Activated CD4-positive, alpha-beta T cell treated with anti-CD3 and anti-CD28 coated beads for 36 hours (primary cell): ENCODE results near the gene SPC25. TPM values are rescaled to one million over a fixed set of nuclear protein-coding genes. Genes with fewer than 3 reads are reported as not detected.
"Not testable (repeated sequence)": the region's sequence is repeated elsewhere in the genome, so short reads cannot be mapped to it uniquely, and the experiment has no call there.

Experiments
- ATAC-seq: fragments of 200-7000 bp; cut with Tn5 transposase; one replicate; pipeline ENCODE4 v1.10.0; 2021; ENCODE audit warnings: mild to moderate bottlenecking, moderate library complexity
- CTCF ChIA-PET: fragments of 350-600 bp; sonication (Branson Sonifier 250); formaldehyde crosslinking; loops from one replicate; lab custom pipeline; 2021; ENCODE audit warnings: antibody characterized with exemption; lab: Charles Lee
- POLR2A ChIA-PET: fragments of 350-600 bp; sonication (Branson Sonifier 250); formaldehyde crosslinking; loops from one replicate; lab custom pipeline; 2021; ENCODE audit warnings: antibody characterized with exemption, inconsistent platforms; lab: Charles Lee
- DNase-seq: peaks from one replicate; pipeline ENCODE4 v3.0.0-alpha.2; 2020
- H3K27ac Mint-ChIP-seq: one replicate; pipeline ENCODE4 v1.8.0; 2021; ENCODE audit warnings: mixed read lengths
- H3K27me3 Mint-ChIP-seq: one replicate; pipeline ENCODE4 v1.8.0; 2021; ENCODE audit warnings: mixed read lengths
- H3K36me3 Mint-ChIP-seq: one replicate; pipeline ENCODE4 v1.8.0; 2021; ENCODE audit warnings: low read depth, mixed read lengths
- H3K4me1 Mint-ChIP-seq: one replicate; pipeline ENCODE4 v1.8.0; 2021; ENCODE audit warnings: mixed read lengths
- H3K4me3 Mint-ChIP-seq: one replicate; pipeline ENCODE4 v1.8.0; 2021; ENCODE audit warnings: mild to moderate bottlenecking, moderate library complexity, mixed read lengths
- H3K9me3 Mint-ChIP-seq: one replicate; pipeline ENCODE4 v1.8.0; 2021; ENCODE audit warnings: low read depth, mixed read lengths
- intact Hi-C, 2 experiments: fragments of 100-400 bp; cut with DNase I in 1 of 2; cut with micrococcal nuclease in 1 of 2; formaldehyde crosslinking; loops; one replicate each; pipeline versions ENCODE4 v1.14.2 to v1.15.1; 2022 to 2024; cut with DNase I, micrococcal nuclease
- total RNA-seq, 2 experiments: library from RNA; stranded (reverse); gene quantifications; one replicate each; pipeline ENCODE4 v1.2.3, GENCODE V29; 2021

SPC25 gene
- total RNA-seq, 2 experiments from 2014 or later: 33.7 to 38.4 TPM

GRCh38 chr2:168897449-168897848 lies 7.2 kb upstream of the SPC25 start:
- H3K27me3 Mint-ChIP-seq: no peaks in the 10 kb centered on the region
- no peak for ATAC-seq
- H3K4me1 Mint-ChIP-seq: no peaks in the 10 kb centered on the region
- H3K9me3 Mint-ChIP-seq: no peaks in the 10 kb centered on the region
- CTCF ChIA-PET: interaction anchor here (1.4 kb wide), 1 partner anchor 9 kb away, joined by 3 read pairs; no protein-coding TSS in a partner anchor
- H3K27ac Mint-ChIP-seq: no peak overlapping the region
- intact Hi-C loops: no loop called here
- POLR2A ChIA-PET: no interaction called here
- no peak overlapping the region for H3K4me3 Mint-ChIP-seq
- H3K36me3 Mint-ChIP-seq: no peaks in the 10 kb centered on the region
- DNase-seq: no peak

DNA sequence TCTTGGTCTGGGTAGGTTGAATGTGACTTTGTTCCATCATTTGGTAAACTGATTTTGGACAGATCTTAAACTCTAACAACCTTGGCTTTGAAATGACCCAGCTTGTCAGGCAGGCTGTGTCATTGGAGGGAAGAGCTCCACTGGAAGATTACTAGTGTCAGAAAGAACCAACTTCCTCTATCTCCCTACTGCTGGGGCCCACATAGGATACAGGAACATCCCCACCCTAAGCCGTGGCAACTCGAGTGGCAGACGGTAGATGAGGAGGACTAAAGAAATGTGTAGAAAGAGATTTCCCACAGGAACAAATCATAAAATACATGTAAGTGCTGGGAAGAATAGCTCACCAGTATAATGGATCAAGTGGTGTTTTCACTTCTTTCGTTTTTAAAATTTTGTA lies 6.6 kb upstream of the SPC25 start:
- H3K27ac Mint-ChIP-seq: no peak overlapping the region
- H3K27me3 Mint-ChIP-seq: no peaks in the 10 kb centered on the region
- CTCF ChIA-PET: interaction anchor here (1.4 kb wide), 1 partner anchor 10 kb away, joined by 3 read pairs; no protein-coding TSS in a partner anchor
- no peak for DNase-seq
- no peaks in the 10 kb centered on the region for H3K36me3 Mint-ChIP-seq
- ATAC-seq: no peak
- H3K9me3 Mint-ChIP-seq: no peaks in the 10 kb centered on the region
- intact Hi-C loops: no loop called here
- POLR2A ChIA-PET: no interaction called here
- no peak overlapping the region for H3K4me3 Mint-ChIP-seq
- no peaks in the 10 kb centered on the region for H3K4me1 Mint-ChIP-seq

DNA sequence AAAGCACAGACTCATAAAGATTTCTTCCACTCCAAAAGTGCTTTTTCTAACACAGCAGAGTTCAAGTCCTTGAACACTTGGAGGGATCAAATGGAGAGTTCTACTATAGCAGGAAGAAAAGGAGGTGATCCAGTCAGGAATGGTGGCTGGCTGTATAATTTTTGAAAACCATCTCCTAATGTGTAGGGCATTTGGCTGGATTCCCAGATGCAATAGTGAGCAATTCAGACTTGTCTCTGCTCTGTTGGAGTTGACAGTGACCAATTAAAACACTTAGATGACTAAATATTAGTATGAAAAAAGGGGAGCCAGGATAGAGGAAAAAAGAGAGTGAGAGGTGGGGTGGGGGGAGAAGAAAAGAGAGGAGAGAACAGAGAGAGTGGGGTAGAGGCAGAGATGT lies 5.5 kb upstream of the SPC25 start:
- CTCF ChIA-PET: no interaction called here
- H3K36me3 Mint-ChIP-seq: no peaks in the 10 kb centered on the region
- no peaks in the 10 kb centered on the region for H3K9me3 Mint-ChIP-seq
- no peaks in the 10 kb centered on the region for H3K27me3 Mint-ChIP-seq
- intact Hi-C loops: no loop called here
- no peak overlapping the region for H3K27ac Mint-ChIP-seq
- DNase-seq (no peak), ATAC-seq (no peak)
- H3K4me1 Mint-ChIP-seq: peaks cover 1% of the 10 kb centered on the region
- H3K4me3 Mint-ChIP-seq: no peak overlapping the region
- POLR2A ChIA-PET: no interaction called here

DNA sequence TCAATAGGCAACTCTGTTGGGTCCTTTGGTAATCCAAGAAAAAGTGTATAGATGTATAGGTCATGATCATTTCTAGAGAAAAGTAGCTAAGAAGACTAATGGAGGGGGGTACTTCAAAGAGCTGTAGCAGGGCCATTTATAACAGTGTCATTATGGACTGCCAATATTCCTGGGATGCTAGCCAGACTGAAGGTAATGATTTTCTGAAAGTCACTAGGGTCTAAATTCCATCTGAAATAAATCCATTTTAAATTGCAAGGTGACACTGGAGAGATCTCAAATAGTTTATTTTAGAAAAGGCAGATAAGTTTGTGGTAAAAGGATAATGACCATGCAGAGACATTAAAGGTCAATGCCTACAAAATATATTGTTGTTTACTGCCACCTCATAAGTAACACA lies 4.5 kb upstream of the SPC25 start:
- ChIA-PET POLR2A (no interaction called here), CTCF (interaction anchor here (0.7 kb wide), 1 partner anchor 202 kb away, joined by 3 read pairs; no protein-coding TSS in a partner anchor)
- H3K4me3 Mint-ChIP-seq: no peak overlapping the region
- no peak overlapping the region for H3K27ac Mint-ChIP-seq
- H3K36me3 Mint-ChIP-seq: peaks cover 4% of the 10 kb centered on the region
- ATAC-seq: no peak
- H3K4me1 Mint-ChIP-seq: peaks cover 5% of the 10 kb centered on the region
- DNase-seq: no peak
- no peaks in the 10 kb centered on the region for H3K9me3 Mint-ChIP-seq
- intact Hi-C loops: loop anchor here in 1 of 2 experiments (5.0 kb wide), 1 partner anchor 48 kb away; no protein-coding TSS in a partner anchor
- no peaks in the 10 kb centered on the region for H3K27me3 Mint-ChIP-seq

GRCh38 chr2:168894101-168894500 lies 3.9 kb upstream of the SPC25 start:
- no peak for DNase-seq
- Mint-ChIP-seq H3K27ac (no peak overlapping the region), H3K36me3 (peaks cover 6% of the 10 kb centered on the region), H3K9me3 (no peaks in the 10 kb centered on the region), H3K27me3 (no peaks in the 10 kb centered on the region), H3K4me3 (no peak overlapping the region), H3K4me1 (peaks cover 9% of the 10 kb centered on the region)
- no peak for ATAC-seq
- POLR2A ChIA-PET: no interaction called here
- intact Hi-C loops: loop anchor here in 1 of 2 experiments (5.0 kb wide), 1 partner anchor 48 kb away; no protein-coding TSS in a partner anchor
- CTCF ChIA-PET: no interaction called here

DNA sequence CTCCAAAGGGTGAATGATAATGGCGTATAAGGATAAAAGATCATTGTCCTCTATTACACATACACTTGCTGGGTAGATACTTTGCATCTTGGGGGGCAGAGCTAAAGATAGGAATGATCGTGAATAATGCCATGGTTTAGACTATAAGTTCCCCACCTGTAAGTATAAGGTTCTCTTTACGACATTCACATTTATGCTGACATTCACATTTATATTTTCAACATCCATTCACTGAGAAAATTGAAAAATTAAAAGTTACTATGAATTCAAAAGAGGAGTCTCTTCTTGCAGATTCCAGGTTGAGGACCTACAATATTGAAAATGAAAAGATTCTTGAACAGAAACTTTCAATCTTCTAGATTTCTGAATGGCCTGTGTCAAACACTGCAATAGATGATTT lies 2.1 kb upstream of the SPC25 start:
- intact Hi-C loops: loop anchor here in 1 of 2 experiments (5.0 kb wide), 1 partner anchor 50 kb away; no protein-coding TSS in a partner anchor
- H3K9me3 Mint-ChIP-seq: no peaks in the 10 kb centered on the region
- peaks cover 11% of the 10 kb centered on the region for H3K36me3 Mint-ChIP-seq
- ATAC-seq: no peak
- no peak overlapping the region for H3K27ac Mint-ChIP-seq
- no peak overlapping the region for H3K4me3 Mint-ChIP-seq
- CTCF ChIA-PET: interaction anchor here (1.2 to 1.5 kb wide), 2 partner anchors 51 to 546 kb away, joined by 3 to 4 read pairs; no protein-coding TSS in a partner anchor
- POLR2A ChIA-PET: no interaction called here
- no peak for DNase-seq
- peaks cover 9% of the 10 kb centered on the region for H3K4me1 Mint-ChIP-seq
- H3K27me3 Mint-ChIP-seq: no peaks in the 10 kb centered on the region

DNA sequence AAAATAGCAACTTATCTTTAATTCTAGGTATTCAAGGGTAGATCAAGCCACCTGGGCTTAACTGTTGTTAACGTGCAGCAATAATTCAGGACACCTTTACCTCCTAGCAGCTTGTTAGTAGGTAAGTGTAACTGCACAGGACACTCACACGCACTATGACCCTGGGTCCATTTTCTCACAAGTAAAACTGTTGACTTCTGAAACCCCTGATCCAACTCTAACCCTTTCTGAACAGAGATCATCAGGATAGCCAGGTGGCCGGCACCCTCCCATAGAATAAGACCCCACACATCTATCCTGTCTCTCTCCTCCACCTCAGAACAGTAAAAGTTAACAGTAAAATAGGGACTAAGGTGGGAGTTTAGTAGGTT lies 610 bp downstream of the SPC25 start:
- no peak for DNase-seq
- Mint-ChIP-seq H3K4me3 (peak overlapping the region; percentile 84), H3K36me3 (peaks cover 25% of the 10 kb centered on the region), H3K27ac (peak overlapping the region; percentile 86), H3K27me3 (no peaks in the 10 kb centered on the region), H3K4me1 (peaks cover 18% of the 10 kb centered on the region), H3K9me3 (no peaks in the 10 kb centered on the region)
- no peak for ATAC-seq
- CTCF ChIA-PET: interaction anchor here (0.7 to 1.3 kb wide), 3 partner anchors 12 to 23 kb away, joined by 3 to 4 read pairs (median 3); no protein-coding TSS in a partner anchor
- POLR2A ChIA-PET: interaction anchor here (0.6 kb wide), 1 partner anchor 25 kb away, joined by 3 read pairs; no protein-coding TSS in a partner anchor
- intact Hi-C loops: loop anchor here (2.0 to 5.0 kb wide), 4 partner anchors 25 to 677 kb away; partner anchors contain the start of gene LRP2 (in 1 of the 2)

- H3K36me3 Mint-ChIP-seq: peaks cover 26% of the 10 kb centered on the region
- ATAC-seq (peak; percentile 76), DNase-seq (peak; percentile 6)
Observed at GRCh38 chr2:168884975-168885374, 5.3 kb downstream of the SPC25 start.

GRCh38 chr2:168882163-168882562 lies 8.1 kb downstream of the SPC25 start:
- POLR2A ChIA-PET, H3K9me3 Mint-ChIP-seq, DNase-seq, CTCF ChIA-PET, H3K27ac Mint-ChIP-seq, ATAC-seq, H3K4me3 Mint-ChIP-seq, intact Hi-C loops, H3K27me3 Mint-ChIP-seq: not testable (repeated sequence)
- peaks cover 20% of the 10 kb centered on the region for H3K36me3 Mint-ChIP-seq
- peaks cover 18% of the 10 kb centered on the region for H3K4me1 Mint-ChIP-seq

More at GRCh38 chr2:168884975-168885374, 5.3 kb downstream of the SPC25 start:
- no peaks in the 10 kb centered on the region for H3K9me3 Mint-ChIP-seq
- H3K4me3 Mint-ChIP-seq: no peak overlapping the region
- intact Hi-C loops: loop anchor here in 1 of 2 experiments (5.0 kb wide), 1 partner anchor 673 kb away; no protein-coding TSS in a partner anchor
- CTCF ChIA-PET: no interaction called here
- no peaks in the 10 kb centered on the region for H3K27me3 Mint-ChIP-seq
- peaks cover 22% of the 10 kb centered on the region for H3K4me1 Mint-ChIP-seq
- POLR2A ChIA-PET: no interaction called here
- no peak overlapping the region for H3K27ac Mint-ChIP-seq

DNA sequence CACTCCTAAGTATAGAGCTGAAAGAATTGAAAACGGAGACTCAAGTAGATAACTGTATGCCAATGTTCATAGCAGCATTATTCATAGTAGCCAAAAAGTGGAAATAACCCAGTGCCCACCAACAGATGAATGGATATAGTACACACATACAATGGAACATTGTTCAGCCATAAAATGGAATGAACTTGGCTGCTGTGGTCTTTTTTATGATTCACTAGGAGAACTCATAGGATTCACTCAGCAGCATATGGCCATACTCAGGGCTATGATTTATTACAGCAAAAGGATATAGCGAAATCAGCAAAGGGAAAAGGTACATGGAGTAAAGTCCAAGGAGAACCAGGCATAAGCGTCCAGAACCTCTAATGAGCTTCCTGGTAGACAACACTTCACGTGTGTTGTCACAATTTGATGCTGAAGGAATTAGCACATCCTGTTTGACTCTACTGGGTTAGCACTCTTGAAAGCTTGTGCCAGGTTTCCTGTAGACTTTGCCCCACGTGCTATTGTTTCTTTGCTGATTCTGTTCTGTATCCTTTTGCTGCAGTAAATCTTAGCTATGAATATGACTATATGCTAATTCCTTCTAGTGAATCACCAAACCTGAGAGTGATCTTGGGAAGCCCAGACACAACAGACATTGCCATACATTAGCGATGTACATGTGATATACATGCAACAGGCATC lies 15.7 kb downstream of the SPC25 start:
- no peak overlapping the region for H3K27ac Mint-ChIP-seq
- POLR2A ChIA-PET: no interaction called here
- H3K4me1 Mint-ChIP-seq: peaks cover 3% of the 10 kb centered on the region
- CTCF ChIA-PET: no interaction called here
- no peak overlapping the region for H3K4me3 Mint-ChIP-seq
- intact Hi-C loops: no loop called here
- H3K36me3 Mint-ChIP-seq: peaks cover 13% of the 10 kb centered on the region
- H3K27me3 Mint-ChIP-seq: no peaks in the 10 kb centered on the region
- peaks cover 1% of the 10 kb centered on the region for H3K9me3 Mint-ChIP-seq
- DNase-seq (no peak), ATAC-seq (peak; percentile 30)

DNA sequence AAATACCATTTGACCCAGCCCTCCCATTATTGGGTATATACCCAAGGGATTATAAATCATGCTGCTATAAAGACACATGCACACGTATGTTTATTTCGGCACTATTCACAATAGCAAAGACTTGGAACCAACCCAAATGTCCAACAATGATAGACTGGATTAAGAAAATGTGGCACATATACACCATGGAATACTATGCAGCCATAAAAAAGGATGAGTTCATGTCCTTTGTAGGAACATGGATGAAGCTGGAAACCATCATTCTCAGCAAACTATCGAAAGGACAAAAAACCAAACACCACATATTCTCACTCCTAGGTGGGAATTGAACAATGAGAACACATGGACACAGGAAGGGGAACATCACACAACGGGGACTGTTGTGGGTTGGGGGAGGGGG lies 19.4 kb downstream of the SPC25 start:
- DNase-seq, intact Hi-C loops, ATAC-seq, H3K4me3 Mint-ChIP-seq, CTCF ChIA-PET, H3K27ac Mint-ChIP-seq, POLR2A ChIA-PET, H3K9me3 Mint-ChIP-seq, H3K4me1 Mint-ChIP-seq, H3K27me3 Mint-ChIP-seq: not testable (repeated sequence)
- peaks cover 20% of the 10 kb centered on the region for H3K36me3 Mint-ChIP-seq

GRCh38 chr2:168870369-168870768 lies 19.9 kb downstream of the SPC25 start:
- CTCF ChIA-PET, ATAC-seq, H3K9me3 Mint-ChIP-seq, intact Hi-C loops, POLR2A ChIA-PET, H3K4me1 Mint-ChIP-seq, DNase-seq, H3K27ac Mint-ChIP-seq, H3K4me3 Mint-ChIP-seq, H3K27me3 Mint-ChIP-seq: not testable (repeated sequence)
- peaks cover 23% of the 10 kb centered on the region for H3K36me3 Mint-ChIP-seq
